Renal cortical epithelial cell (primary cell): ENCODE results near the gene MARK1. TPM values are rescaled to one million over a fixed set of nuclear protein-coding genes. Genes with fewer than 3 reads are reported as not detected.

Source experiments
- DNase-seq: peaks from one replicate; pipeline ENCODE4 v3.0.0-alpha.2; 2011; ENCODE audit warnings: low read depth
- total RNA-seq: library from RNA; depleted of rRNA; stranded (reverse); fragments of >200 nt; gene quantifications from 2 replicates; pipeline ENCODE4 v1.2.3, GENCODE V29; 2014

Gene MARK1
- 4.3 and 11.5 TPM in 2 replicates for total RNA-seq

DNA sequence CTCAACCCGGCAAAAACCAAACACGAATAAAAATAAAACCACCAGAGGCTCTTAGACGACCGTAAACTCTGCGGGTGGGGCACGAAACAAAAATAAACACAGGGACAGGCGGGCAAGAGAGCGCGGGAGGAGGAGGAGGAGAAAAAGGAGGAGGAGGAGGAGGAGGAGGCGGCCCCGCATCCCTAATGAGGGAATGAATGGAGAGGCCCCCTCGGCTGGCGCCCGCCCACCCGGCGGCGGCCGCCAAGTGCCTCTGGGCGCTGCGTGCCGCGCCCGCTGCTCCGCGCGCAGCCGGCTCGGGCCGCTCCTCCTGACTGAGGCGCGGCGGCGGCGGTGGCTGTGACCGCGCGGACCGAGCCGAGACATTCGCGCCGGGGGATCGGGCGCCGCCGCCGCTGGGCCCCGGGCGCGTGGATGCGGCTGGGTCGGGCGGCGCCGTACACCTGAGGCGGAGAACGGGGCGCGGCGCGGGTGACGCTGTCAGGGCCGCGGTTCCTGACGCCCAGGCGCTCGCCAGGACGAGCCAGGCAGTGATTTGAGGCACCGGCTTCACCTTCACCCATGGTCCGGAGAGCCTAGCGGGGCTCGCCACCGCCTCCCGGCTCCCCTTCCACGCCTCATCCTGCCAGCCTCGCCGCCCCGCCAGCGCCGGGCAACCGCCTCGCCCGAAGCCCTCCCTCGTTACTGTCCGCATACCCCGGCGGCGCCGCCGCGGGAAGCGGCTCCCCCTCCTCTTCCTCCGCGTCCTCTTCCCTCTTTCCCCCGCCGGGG lies at the start of gene MARK1:
Gene MARK1, plus strand, starts transcription at position 229 of the 771 bp plus-strand sequence. CDS start 687 bp downstream, outside the sequence.
- no peak for DNase-seq

DNA sequence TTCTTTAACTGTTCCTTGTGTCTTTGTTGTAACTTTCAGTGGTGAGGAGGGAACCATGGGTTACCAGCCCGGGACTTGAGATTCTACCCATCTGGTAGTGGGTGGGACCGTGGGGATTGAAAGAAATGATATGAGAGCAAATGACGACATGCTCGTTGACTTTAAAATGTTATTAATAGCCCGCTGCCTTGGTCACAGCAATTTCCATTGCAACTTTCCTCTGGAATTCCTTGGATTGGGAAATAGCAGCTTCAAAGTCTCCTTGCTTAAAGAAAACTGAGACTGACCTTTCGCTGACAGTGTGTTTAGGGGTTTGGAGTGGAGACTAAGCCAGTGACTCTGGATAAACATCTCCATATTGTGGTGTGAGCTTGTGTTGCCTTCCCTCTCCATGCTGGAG lies 44.2 kb upstream of the MARK1 start:
- DNase-seq = no peak

DNA sequence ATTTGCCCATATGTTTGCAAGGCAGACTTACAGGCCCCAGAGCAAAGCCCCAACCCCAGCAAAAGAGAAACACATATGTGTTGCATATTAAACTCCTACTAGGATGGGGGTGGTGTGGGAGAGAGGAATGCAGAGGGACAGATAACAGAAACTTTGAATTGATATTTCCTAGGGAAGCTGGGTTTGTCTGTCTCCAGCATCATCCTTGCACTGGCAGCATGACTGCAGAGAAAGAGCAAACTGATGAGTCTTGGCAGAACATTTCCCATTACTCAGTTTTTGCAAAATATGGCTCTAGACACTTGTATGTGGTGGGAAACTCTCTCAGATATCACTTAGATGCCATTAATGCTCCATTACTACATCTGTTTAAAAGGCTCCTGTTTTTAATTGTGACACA lies 43.8 kb upstream of the MARK1 start:
- DNase-seq = no peak

DNA sequence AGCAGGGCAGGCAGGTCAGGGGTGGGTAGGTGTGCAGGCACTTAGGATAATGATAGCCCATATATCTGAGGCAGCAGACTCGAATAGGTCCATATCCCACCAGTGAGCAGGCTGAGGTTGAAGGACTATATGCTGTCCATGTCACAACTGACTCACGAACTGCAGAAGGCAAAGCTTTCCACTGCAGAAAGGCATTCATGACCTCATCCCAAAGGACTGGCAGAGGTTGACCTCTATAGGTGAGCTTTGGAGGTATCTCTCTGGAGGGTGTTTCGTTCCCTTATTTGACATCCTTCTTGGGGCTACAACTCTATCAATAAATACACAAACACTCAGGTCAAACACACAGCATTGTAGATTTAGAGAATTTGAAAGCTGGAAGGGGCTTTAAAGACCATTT lies 42.8 kb upstream of the MARK1 start:
- DNase-seq = no peak

DNA sequence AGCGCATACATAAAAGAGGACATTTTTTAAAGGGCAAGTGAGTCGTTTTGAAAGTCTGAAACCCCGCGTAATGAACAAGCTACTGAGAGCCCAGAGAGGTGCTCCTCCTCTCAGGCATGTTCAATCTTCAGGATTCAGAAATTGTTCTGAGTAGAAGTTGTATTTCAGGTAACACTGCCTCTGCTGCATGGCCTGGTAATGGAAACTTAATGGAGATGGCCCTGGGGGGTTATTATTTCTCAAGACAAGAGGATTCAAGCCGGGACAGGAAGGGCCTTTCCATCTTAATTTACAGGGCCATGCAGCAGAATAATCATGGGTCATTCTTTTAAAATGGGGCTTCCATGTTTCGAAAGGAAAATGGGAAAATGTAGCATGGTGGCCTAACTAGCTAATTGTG lies 42.1 kb upstream of the MARK1 start:
- DNase-seq = no peak

DNA sequence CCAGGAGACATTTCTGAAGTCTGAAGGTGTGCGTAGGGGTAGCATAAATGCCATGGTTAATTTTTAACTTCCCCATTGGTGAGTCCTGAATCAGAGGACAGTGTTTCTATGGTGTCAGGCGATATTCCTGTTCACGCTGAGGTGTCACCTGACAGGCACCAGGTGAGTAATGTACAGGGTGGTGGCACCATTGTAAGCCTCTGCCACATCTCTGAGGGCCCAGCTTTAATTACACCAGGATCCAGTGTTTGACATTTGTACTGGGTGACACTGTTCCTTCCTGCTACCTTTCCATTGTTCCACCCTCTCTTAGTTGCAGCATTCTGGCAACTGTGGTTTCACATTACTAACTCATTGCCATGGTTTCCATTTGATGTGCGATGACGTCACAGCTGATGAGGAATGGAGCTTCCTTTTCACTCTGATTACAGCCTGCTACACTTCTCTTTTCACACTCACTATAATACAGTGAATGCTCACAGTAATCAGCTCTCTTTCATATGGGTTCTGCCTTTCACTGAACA lies 40.6 kb upstream of the MARK1 start:
- peak; percentile 91 for DNase-seq

DNA sequence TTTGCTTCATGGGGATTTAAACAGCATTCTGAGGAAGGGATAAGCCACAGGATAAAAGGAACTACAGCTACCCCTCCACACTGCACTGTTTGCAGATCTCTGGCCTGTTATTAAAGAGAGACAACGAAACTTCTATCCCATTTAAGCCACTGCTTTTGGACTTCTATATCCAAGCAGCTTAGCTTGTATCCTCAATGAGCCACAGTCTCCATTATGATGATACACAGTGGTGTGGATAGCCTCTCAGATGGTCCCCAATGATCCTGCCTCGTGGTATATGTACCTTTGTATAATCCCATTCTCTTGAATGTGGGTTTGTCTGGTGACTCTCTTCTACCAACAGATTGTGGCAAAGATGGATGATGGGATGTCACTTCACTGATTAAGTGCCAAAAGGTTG lies 36.0 kb upstream of the MARK1 start:
- DNase-seq = no peak

DNA sequence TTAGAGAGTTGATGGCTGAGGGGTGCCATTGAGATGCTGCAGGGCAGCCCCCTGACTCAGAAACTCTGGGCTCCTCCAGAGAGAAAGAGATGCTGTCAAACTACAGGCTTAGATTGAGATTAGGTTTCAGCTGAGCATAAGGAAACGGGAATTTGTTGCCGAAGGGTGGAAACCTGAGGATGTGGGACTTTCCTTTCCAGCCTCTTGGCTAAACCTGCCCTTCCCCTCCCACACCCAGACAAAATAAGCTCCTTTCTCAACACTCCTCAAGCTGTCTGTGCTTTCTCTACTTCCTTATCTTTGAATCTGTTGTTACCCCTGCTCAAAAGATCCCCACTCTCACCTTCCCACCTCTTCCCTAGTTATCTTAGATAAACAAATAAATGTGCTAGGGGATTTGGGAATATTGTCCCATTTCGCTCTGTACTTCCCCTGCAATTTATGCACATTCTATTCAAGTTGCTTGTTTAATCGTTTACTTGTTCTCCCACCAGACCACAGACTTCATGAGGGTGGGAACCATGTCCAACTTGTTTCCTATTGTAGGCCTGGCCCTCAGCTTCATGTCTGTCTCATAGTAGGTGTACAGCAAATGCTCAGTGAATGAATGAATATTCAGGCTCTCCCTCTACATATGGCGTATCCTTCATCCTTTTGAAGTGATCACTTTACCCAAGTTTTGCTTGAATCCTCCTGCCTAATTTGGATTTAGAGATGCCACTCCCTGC lies 30.6 kb upstream of the MARK1 start:
- DNase-seq = peak; percentile 14

DNA sequence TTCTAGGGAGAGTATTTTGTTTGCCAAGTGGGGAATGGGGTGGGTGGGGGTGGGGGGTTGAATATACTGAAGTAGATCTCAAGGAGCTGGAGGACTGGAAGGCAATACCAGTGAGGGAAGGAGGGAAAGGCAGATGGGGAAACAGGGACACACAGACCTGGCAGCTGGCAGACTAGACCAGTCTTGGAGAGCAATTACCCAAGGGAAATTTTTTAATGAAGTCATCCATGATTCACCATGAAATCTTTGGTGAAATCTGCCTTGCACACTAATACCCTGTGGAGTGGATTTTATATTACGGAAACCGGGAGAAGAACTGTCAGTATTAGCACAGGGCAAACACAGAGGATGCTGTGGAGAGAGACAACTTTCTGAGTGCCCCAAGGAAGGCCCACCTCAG lies 29.7 kb upstream of the MARK1 start:
- peak; percentile 44 for DNase-seq

DNA sequence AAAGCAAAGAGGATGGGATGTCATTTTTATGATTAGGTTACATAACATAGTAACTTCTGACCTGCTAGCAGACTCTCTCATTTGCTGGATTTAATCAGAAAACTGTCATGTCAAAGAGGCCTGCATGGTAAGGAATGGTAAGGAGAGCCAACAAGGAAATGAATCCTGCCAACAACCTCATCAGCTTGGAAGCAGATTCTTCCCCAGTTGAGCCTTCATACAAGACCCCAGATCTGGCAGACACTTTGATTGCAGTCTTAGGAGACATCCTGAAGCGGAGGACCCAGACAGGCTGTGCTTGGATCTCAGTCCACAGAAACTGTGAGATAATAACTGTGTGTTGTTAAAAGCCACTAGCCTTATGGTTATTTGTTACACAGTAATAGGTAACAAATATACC lies 27.6 kb upstream of the MARK1 start:
- no peak for DNase-seq

DNA sequence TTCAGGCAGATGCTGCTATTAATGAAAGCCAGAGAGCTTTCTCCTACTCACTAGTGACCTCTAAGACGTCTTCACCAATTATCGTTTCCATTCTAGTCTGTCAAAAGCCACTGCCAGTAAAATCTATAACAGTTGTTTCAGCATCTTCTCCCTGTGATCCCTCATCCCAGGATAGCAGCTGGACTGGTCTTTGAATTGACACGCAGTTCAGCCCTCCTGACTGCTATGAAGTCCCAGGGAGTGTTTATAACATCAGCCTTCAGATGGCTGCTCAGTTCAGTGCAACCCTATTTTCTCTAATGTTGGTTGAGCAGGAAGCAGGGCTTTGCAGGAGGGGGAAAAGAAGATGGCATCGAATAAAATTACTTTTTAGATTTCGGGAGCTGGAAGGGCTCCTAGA lies 23.6 kb upstream of the MARK1 start:
- DNase-seq = no peak

DNA sequence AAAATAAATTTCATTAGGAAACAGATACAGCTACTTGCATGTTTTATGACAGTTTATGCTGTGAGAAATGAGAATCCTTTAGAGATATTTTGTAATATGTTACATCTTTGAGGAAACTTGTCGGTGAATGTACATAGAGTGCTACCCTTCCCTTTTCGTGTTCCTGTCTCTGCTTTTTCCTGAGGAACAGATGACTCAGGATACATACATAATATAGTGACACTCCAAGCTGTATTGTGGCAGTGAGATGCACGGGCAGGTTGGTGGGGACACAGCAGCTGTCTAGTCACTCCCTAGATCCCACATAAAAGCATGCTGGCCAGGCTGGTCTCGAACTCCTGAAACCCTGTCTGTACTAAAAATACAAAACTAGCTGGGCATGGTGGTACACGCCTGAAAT lies 20.9 kb upstream of the MARK1 start:
- no peak for DNase-seq

DNA sequence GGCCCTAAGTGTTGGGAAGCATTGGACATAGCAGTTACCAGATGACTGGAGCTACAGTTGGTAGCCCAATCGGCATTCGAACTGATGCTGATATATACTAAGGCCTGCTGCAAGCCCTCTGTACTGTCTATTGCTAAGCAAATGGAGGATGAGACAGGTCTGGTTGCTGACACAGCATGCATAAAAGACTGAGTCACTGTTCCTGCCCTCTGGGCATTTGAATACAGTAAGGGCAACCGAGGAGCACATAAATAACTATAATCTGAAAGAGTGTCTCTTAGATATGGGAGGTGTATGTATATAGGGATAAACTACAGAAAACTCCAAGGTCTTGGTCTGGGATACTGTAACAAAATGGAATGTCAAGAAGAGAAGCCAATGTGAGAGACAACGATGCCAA lies 16.8 kb upstream of the MARK1 start:
- peak; percentile 36 for DNase-seq

DNA sequence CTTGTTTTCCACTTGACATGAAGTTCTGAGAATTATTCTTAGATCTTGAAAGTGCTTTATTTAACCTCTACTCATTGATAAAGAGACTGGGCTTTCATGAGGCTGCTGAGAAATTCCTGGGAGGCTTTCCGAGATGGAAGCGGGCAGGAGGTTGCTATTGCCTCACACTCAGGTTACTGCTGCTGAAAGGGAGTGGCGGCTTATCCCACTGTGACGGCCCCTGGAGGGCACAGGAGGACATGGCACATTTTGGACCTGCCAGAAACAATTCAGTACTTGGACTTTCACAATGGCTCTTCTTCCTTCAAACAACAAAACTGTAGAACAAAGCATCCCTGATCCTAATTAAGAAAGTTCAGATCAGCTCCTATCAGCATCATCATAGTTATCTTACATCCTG lies 16.2 kb upstream of the MARK1 start:
- DNase-seq = peak; percentile 38

DNA sequence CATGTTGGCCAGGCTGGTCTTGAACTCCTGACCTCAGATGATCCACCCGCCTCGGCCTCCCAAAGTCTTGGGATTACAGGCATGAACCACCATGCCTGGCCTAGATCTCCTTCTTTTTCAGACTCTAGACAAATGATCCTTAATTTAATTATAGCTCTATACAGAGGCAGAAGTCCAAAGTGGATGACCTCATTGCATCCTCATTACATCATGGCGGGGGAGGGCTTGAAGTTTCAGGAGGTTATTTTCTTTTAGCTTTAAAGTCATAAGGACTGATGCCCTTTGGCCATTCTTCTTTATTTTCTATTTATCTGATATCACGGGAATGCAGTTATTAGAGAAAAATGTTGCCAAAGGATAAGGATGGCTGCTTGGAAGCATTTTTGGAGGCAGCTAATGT lies 14.1 kb upstream of the MARK1 start:
- DNase-seq = no peak

DNA sequence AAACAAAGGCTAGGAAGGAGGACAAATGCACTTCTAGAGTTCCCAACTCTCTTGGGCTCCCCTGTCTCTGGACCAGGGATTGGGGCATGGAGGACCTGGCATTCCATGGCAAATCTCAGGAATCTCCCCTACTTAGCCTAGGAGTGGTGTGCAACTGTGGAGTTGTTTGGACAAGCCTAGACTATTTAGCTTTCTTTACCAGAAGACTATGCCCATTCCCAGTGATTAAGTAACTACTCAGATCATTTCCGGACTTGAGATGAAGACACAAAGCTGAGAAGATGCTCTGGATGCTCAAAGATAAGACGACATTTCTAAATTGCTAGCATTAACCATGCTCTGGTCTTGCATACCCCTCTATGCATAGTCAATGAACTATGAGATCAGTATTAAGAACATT lies 13.7 kb upstream of the MARK1 start:
- no peak for DNase-seq

DNA sequence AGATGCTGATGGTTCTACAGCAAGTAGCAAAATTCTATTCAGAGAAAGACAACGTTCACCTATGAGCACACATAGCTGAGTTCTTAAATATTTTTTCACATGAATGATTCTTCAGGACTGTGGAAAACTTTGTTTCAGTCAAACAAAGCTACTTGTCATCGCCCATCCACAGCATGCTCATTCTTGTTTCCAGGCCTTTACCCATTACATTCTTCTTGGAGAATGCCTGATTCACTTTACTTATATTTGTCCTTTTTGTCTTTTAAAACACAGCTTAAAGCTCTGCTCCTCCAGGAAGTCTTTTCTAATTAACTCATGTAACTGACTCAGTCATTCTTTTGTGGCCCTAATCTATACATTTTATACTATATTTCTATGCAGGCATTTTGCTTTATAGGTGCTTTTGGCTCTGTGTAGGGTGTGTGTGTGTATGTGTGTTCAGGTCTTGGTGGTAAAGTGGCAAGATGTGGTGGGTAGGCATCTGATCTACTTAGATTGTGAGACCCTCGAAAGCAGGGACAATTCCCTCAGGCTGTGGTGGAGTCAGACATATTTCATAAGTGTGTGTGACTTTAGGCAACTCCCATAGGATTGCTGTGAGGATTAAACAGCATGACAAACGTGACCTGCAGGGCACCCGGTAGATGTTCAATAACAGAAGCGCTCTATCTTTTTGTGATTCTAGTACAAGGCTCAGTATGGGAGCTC lies 11.8 kb upstream of the MARK1 start:
- no peak for DNase-seq

DNA sequence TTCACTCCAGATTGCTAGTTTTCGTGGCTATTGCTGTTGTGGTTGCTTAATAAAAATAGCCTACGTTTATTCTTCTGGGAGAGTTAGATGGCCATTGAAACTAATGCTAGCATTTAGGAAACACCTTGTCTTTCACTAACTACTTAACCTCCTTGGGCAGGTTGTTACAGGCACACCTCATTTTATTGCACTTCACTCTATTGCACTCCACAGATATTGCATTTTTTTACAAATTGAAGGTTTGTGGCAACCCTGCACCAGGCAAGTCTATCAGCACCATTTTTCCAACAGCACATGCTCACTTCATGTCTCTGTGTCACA lies 11.3 kb upstream of the MARK1 start:
- DNase-seq = no peak

DNA sequence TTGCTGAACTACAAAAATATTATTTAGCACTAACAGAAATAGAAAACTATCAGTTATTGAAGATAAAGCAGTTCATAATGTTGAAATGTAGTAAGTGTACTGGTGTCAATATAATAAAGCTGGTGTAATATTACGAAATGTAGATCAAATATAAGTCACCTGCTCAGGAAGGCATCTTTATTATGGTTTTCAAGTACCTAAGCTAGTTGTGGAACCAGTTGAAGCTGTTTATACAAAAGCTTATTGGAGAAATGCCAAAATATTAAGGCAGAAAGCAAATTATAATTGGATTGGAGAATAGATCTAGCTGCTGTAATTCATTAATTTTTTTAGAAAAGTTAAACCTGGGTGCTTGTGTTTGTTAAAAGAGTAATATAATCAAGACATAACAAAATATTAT lies 6.2 kb upstream of the MARK1 start:
- no peak for DNase-seq

DNA sequence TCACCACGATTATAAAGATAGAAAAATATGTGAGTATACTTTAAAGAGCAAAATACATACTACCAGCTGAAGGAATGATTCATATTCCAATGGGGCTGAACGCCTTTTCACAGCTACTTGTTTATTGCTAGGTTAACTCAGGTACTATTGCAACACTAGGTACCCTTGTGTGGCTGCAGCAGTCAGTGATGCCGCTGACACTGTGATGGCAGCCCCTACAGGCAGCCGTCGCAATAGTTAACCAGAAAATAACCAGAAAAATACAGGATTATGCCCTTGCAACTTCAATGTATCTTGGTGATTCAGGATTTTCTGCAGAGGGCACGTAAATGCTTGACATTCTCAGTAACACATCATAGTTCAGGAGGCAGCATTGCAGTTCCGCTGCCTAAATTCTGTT lies 1.6 kb upstream of the MARK1 start:
- DNase-seq = peak; percentile 13

DNA sequence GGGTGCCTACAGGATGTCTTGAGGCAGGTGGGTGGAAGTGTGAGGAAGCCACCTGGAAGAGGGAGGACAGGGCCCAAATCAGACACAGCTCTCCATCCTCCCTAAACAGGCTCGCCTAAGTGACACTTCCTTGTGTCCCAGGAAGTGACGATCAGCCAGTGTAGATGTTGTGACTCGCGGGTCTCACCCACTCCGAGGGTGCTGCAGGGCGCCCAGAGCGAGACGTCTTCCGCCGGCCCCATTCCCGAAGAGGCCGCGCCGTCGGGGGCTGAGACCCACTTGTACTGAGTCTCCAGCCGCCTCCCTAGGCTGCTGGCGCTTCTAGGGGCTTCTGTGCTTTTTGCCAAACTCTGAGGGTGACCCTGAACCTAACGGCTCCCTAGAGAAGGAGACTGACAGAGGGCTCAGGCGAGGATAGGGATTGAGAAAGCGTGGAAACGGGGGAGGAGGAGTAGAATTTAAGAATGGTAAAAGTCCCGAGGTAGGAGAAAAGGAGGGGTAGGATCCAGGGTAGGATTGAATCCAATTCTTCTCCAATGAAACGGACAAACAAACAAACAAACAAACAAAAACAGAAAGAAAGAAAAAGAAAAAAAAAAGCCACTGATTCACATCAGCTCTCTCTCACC lies 543 bp upstream of the MARK1 start:
- DNase-seq = no peak
